HG02981 (cell line): ENCODE data around the gene FSIP1.
A peak's percentile ranks its signal among the peaks of the same experiment; 100 is the strongest.

Experiments
- ATAC-seq: cut with Tn5 transposase; IDR thresholded peaks from one replicate; pipeline ENCODE4 v1.9.1; 2021; ENCODE audit warnings: mild to moderate bottlenecking, moderate library complexity; ENCODE audit not compliant: unreplicated experiment

FSIP1 gene

GRCh38 chr15:39625451-39625850, 157.2 kb downstream of the FSIP1 start:
- no peak for ATAC-seq

GRCh38 chr15:39624806-39625205, 157.8 kb downstream of the FSIP1 start:
- ATAC-seq = no peak

GRCh38 chr15:39623529-39623931, 159.1 kb downstream of the FSIP1 start:
- ATAC-seq = peak; percentile 88

GRCh38 chr15:39622660-39623516, 159.8 kb downstream of the FSIP1 start:
- no peak for ATAC-seq

- ATAC-seq = no peak
Observed at GRCh38 chr15:39621976-39622375, 160.7 kb downstream of the FSIP1 start.

- no peak for ATAC-seq
Observed at GRCh38 chr15:39621210-39621609, 161.4 kb downstream of the FSIP1 start.

- no peak for ATAC-seq
Observed at GRCh38 chr15:39618063-39618823, 164.4 kb downstream of the FSIP1 start.

- no peak for ATAC-seq
Observed at GRCh38 chr15:39616731-39617455, 165.7 kb downstream of the FSIP1 start.

GRCh38 chr15:39613861-39614260, 168.8 kb downstream of the FSIP1 start:
- ATAC-seq = no peak

GRCh38 chr15:39613271-39613670, 169.4 kb downstream of the FSIP1 start:
- no peak for ATAC-seq

- no peak for ATAC-seq
Observed at GRCh38 chr15:39610665-39611064, 172.0 kb downstream of the FSIP1 start.

- no peak for ATAC-seq
Observed at GRCh38 chr15:39609166-39609916, 173.3 kb downstream of the FSIP1 start.

- no peak for ATAC-seq
Observed at GRCh38 chr15:39608185-39609139, 174.2 kb downstream of the FSIP1 start.

- ATAC-seq = no peak
Observed at GRCh38 chr15:39605146-39605545, 177.5 kb downstream of the FSIP1 start.

GRCh38 chr15:39602143-39602542, 180.5 kb downstream of the FSIP1 start:
- no peak for ATAC-seq

- no peak for ATAC-seq
Observed at GRCh38 chr15:39599871-39600270, 182.8 kb downstream of the FSIP1 start.

- ATAC-seq = no peak
Observed at GRCh38 chr15:39598958-39599845, 183.4 kb downstream of the FSIP1 start.

GRCh38 chr15:39598186-39598850, 184.3 kb downstream of the FSIP1 start:
- ATAC-seq = no peak
